ENCODE data around the gene ALDH18A1. TPM values are rescaled to one million over a fixed set of nuclear protein-coding genes. Genes with fewer than 3 reads are reported as not detected.
"Not testable (repeated sequence)": the region's sequence is repeated elsewhere in the genome, so short reads cannot be mapped to it uniquely, and the experiment has no call there.

ALDH18A1 gene
- total and polyA plus RNA-seq, 9 donors, result 13.7 to 65.8 (median 38.7) TPM

GRCh38 chr10:95683966-95684365 lies 27.5 kb upstream of the ALDH18A1 start:
- no peak overlapping the region for H3K4me3 ChIP-seq
- intact Hi-C loops (cut with DNase I), result loop anchor here in 1 of 4 donors (10.0 kb wide), 1 partner anchor 69 kb away; no protein-coding TSS in a partner anchor
- no peaks in the 10 kb centered on the region for H3K4me1 ChIP-seq (ENCODE audit: insufficient read depth)
- TF ChIP-seq CTCF (IDR thresholded peaks at IDR 0.05) (no peak), POLR2A (IDR thresholded peaks at IDR 0.05) (no peak), EP300 (IDR thresholded peaks at IDR 0.05) (no peak)
- H3K27me3 ChIP-seq, result no peaks in the 10 kb centered on the region
- no peak overlapping the region for H3K27ac ChIP-seq
- no peak for DNase-seq
- no peaks in the 10 kb centered on the region for H3K36me3 ChIP-seq
- H3K9me3 ChIP-seq, result no peaks in the 10 kb centered on the region

GRCh38 chr10:95675403-95676116 lies 19.0 kb upstream of the ALDH18A1 start:
- intact Hi-C loops (cut with DNase I), result no loop called here
- no peaks in the 10 kb centered on the region for H3K9me3 ChIP-seq
- H3K27ac ChIP-seq, result no peak overlapping the region
- TF ChIP-seq CTCF (IDR thresholded peaks at IDR 0.05) (no peak), POLR2A (IDR thresholded peaks at IDR 0.05) (no peak), EP300 (IDR thresholded peaks at IDR 0.05) (no peak)
- WGBS, 3 donors, result 81 to 87% (median 82%) methylated on average over 1 of the region's 1 CpG
- H3K4me1 ChIP-seq (ENCODE audit: insufficient read depth), result no peaks in the 10 kb centered on the region
- H3K27me3 ChIP-seq, result no peaks in the 10 kb centered on the region
- DNase-seq, result no peak
- no peaks in the 10 kb centered on the region for H3K36me3 ChIP-seq
- H3K4me3 ChIP-seq, result no peak overlapping the region

GRCh38 chr10:95674643-95675042 lies 18.1 kb upstream of the ALDH18A1 start:
- 99 to 100% (median 99%) methylated on average over 1 of the region's 1 CpG for WGBS, 3 donors
- Histone ChIP-seq H3K9me3 (no peaks in the 10 kb centered on the region), H3K4me3 (no peak overlapping the region), H3K27ac (no peak overlapping the region), H3K4me1 (ENCODE audit: insufficient read depth) (no peaks in the 10 kb centered on the region), H3K27me3 (no peaks in the 10 kb centered on the region), H3K36me3 (no peaks in the 10 kb centered on the region)
- intact Hi-C loops (cut with DNase I), result no loop called here
- no peak for TF ChIP-seq CTCF (IDR thresholded peaks at IDR 0.05)
- no peak for TF ChIP-seq EP300 (IDR thresholded peaks at IDR 0.05)
- TF ChIP-seq POLR2A (IDR thresholded peaks at IDR 0.05), result no peak
- DNase-seq, result no peak

GRCh38 chr10:95672641-95673040 lies 16.1 kb upstream of the ALDH18A1 start:
- H3K4me1 ChIP-seq (ENCODE audit: insufficient read depth); H3K27ac ChIP-seq; H3K36me3 ChIP-seq; H3K4me3 ChIP-seq; H3K27me3 ChIP-seq; intact Hi-C loops (cut with DNase I); H3K9me3 ChIP-seq; DNase-seq: not testable (repeated sequence)
- 96 to 99% (median 98%) methylated on average over 7 of the region's 7 CpGs for WGBS, 3 donors

- Histone ChIP-seq H3K4me3 (no peak overlapping the region), H3K27me3 (no peaks in the 10 kb centered on the region), H3K9me3 (no peaks in the 10 kb centered on the region), H3K36me3 (no peaks in the 10 kb centered on the region), H3K4me1 (ENCODE audit: insufficient read depth) (no peaks in the 10 kb centered on the region), H3K27ac (no peak overlapping the region)
- no peak for DNase-seq
- intact Hi-C loops (cut with DNase I), result no loop called here
- TF ChIP-seq CTCF (IDR thresholded peaks at IDR 0.05), result no peak
- no peak for TF ChIP-seq POLR2A (IDR thresholded peaks at IDR 0.05)
- TF ChIP-seq EP300 (IDR thresholded peaks at IDR 0.05), result no peak
Measured at GRCh38 chr10:95664543-95664942, 8.0 kb upstream of the ALDH18A1 start.

All from ovary (tissue), 9 donors.